ENCODE measurements around the gene MINDY4.

Gene MINDY4

GRCh38 chr7:30828591-30828990, 57.4 kb downstream of the MINDY4 start:
- Histone ChIP-seq H3K9me3 (ENCODE audit: insufficient read depth, low read length) (0 out of 2 replicates have a peak, but pooled peaks cover 5% of the 10 kb centered on the region), H3K4me3 (ENCODE audit: insufficient read depth, low read length, poor library complexity, severe bottlenecking) (no peak overlapping the region), H2AFZ (ENCODE audit: low read depth, low read length, severe bottlenecking) (no peak overlapping the region), H3K27ac (ENCODE audit: low read depth, low read length) (no peak overlapping the region), H3K27me3 (ENCODE audit: low read length) (0 out of 2 replicates have a peak, but pooled peaks cover 4% of the 10 kb centered on the region), H3K79me2 (ENCODE audit: insufficient read depth, low read length) (no peaks in the 10 kb centered on the region), H3K4me2 (ENCODE audit: low read depth, low read length, poor library complexity, severe bottlenecking) (no peak overlapping the region), H3F3A (ENCODE audit: insufficient read depth) (no peaks in the 10 kb centered on the region), H3K9me2 (replicated peaks; ENCODE audit: insufficient read depth, low read length) (no peaks in the 10 kb centered on the region), H3K36me3 (ENCODE audit: low read length) (no peaks in the 10 kb centered on the region), H3K9ac (ENCODE audit: low read length) (no peak overlapping the region), H4K20me1 (ENCODE audit: low read depth, low read length) (no peaks in the 10 kb centered on the region)
- TF ChIP-seq CTCF (IDR thresholded peaks at IDR 0.05; ENCODE audit: insufficient read depth, low read length, poor library complexity, severe bottlenecking) (no peak), EZH2phosphoT487 (conservative IDR thresholded peaks at IDR 0.05; ENCODE audit: low read length) (no peak)

DNA sequence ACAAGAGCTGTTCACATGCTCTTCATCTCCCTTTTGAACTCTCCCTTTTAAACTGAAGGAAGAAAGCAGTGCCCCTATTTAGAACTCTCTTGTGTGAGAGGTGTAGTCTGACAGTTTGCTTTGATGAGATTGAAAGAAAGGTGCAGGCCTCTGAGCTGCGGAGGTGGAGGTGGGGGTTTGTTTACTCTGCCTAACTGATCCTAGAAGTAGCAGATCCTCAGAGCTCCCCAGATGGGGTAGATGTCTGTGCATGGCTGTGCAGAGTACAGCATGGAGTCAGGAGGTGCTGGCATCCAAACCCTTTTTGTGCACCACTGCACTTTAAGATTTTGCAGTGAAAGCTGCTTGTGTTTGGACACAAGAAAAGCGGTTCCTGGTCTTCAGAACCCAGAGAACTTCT, 58.3 kb downstream of the MINDY4 start:
- H3K36me3 ChIP-seq (ENCODE audit: low read length), result no peaks in the 10 kb centered on the region
- no peak overlapping the region for H3K27ac ChIP-seq (ENCODE audit: low read depth, low read length)
- no peaks in the 10 kb centered on the region for H3F3A ChIP-seq (ENCODE audit: insufficient read depth)
- H3K27me3 ChIP-seq (ENCODE audit: low read length), result 0 out of 2 replicates have a peak, but pooled peaks cover 4% of the 10 kb centered on the region
- no peak overlapping the region for H3K4me2 ChIP-seq (ENCODE audit: low read depth, low read length, poor library complexity, severe bottlenecking)
- peaks cover 9% of the 10 kb centered on the region; the same call in 1 of the 2 replicates for H3K9me3 ChIP-seq (ENCODE audit: insufficient read depth, low read length)
- no peaks in the 10 kb centered on the region for H3K9me2 ChIP-seq (replicated peaks; ENCODE audit: insufficient read depth, low read length)
- no peak overlapping the region for H2AFZ ChIP-seq (ENCODE audit: low read depth, low read length, severe bottlenecking)
- no peaks in the 10 kb centered on the region for H4K20me1 ChIP-seq (ENCODE audit: low read depth, low read length)
- TF ChIP-seq CTCF (IDR thresholded peaks at IDR 0.05; ENCODE audit: insufficient read depth, low read length, poor library complexity, severe bottlenecking) (no peak), EZH2phosphoT487 (conservative IDR thresholded peaks at IDR 0.05; ENCODE audit: low read length) (no peak)
- no peak overlapping the region for H3K9ac ChIP-seq (ENCODE audit: low read length)
- H3K79me2 ChIP-seq (ENCODE audit: insufficient read depth, low read length), result no peaks in the 10 kb centered on the region
- no peak overlapping the region for H3K4me3 ChIP-seq (ENCODE audit: insufficient read depth, low read length, poor library complexity, severe bottlenecking)

DNA sequence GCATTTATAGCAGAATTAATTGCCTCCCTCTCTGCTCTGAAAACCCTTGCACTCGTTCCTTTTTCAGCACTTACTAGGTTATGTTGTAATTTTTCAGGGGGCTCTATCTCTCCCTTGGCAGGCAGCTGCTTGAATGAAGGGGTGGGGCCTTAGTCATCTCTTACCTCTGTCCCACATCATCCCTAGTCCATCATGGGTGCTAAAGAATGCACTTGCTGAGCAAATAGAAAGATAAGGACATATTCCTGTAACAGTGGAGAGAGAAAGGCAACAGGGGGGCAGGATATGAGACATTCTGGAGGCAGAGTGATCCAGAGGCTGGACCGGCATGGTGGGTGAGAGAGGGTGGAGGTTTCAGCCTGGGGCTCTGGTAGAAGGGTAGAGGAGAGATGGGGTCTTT, 60.0 kb downstream of the MINDY4 start:
- TF ChIP-seq EZH2phosphoT487 (conservative IDR thresholded peaks at IDR 0.05; ENCODE audit: low read length) (no peak), CTCF (IDR thresholded peaks at IDR 0.05; ENCODE audit: insufficient read depth, low read length, poor library complexity, severe bottlenecking) (no peak)
- H3K9me2 ChIP-seq (replicated peaks; ENCODE audit: insufficient read depth, low read length), result no peaks in the 10 kb centered on the region
- H3K36me3 ChIP-seq (ENCODE audit: low read length), result no peaks in the 10 kb centered on the region
- H3K27me3 ChIP-seq (ENCODE audit: low read length), result 0 out of 2 replicates have a peak, but pooled peaks cover 1% of the 10 kb centered on the region
- H3F3A ChIP-seq (ENCODE audit: insufficient read depth), result no peaks in the 10 kb centered on the region
- H3K4me3 ChIP-seq (ENCODE audit: insufficient read depth, low read length, poor library complexity, severe bottlenecking), result no peak overlapping the region
- H3K9ac ChIP-seq (ENCODE audit: low read length), result no peak overlapping the region
- H3K4me2 ChIP-seq (ENCODE audit: low read depth, low read length, poor library complexity, severe bottlenecking), result no peak overlapping the region
- peaks cover 16% of the 10 kb centered on the region; the same call in 1 of the 2 replicates for H3K9me3 ChIP-seq (ENCODE audit: insufficient read depth, low read length)
- H3K27ac ChIP-seq (ENCODE audit: low read depth, low read length), result no peak overlapping the region
- H2AFZ ChIP-seq (ENCODE audit: low read depth, low read length, severe bottlenecking), result no peak overlapping the region
- H4K20me1 ChIP-seq (ENCODE audit: low read depth, low read length), result no peaks in the 10 kb centered on the region
- no peaks in the 10 kb centered on the region for H3K79me2 ChIP-seq (ENCODE audit: insufficient read depth, low read length)

Measured in SU-DHL-6 (cell line).